ENCODE measurements around the gene TNFRSF19.

TNFRSF19 gene

GRCh38 chr13:23579896-23580683 is 9.9 kb downstream of the TNFRSF19 start:
- Histone ChIP-seq H3K4ac (ENCODE audit: low read depth in 1 of 2, low read length in 2 of 2) (no peak overlapping the region), H4K91ac (ENCODE audit: low read length) (no peak overlapping the region), H3K27me3 (ENCODE audit: control insufficient read depth in 1 of 2, insufficient read depth in 1 of 2, low read length in 2 of 2) (peaks cover 0 to 21% of the 10 kb centered on the region in 2 experiments), H3K9ac (ENCODE audit: low read length) (peak overlapping the region; percentile 57), H2AK5ac (ENCODE audit: low read length, severe bottlenecking) (no peak overlapping the region), H3K4me1 (ENCODE audit: control insufficient read depth, insufficient read depth, low read depth, low read length) (peaks cover 5% of the 10 kb centered on the region), H2BK15ac (ENCODE audit: low read depth, poor library complexity, severe bottlenecking) (no peak overlapping the region), H3K9me3 (ENCODE audit: control insufficient read depth, low read length) (no peaks in the 10 kb centered on the region), H4K8ac (ENCODE audit: low read length) (no peak overlapping the region), H3K4me3 (ENCODE audit: insufficient read depth in 1 of 2, low read depth in 1 of 2, low read length in 2 of 2) (peak overlapping the region; percentile 88 to 91), H2BK120ac (ENCODE audit: low read depth, low read length) (no peak overlapping the region), H3K14ac (ENCODE audit: low read length in 2 of 2) (no peak overlapping the region), H3K23ac (ENCODE audit: low read length in 2 of 2) (no peak overlapping the region), H3K4me2 (ENCODE audit: low read length, poor library complexity, severe bottlenecking) (peak overlapping the region; percentile 84), H2BK12ac (ENCODE audit: low read length in 2 of 2) (no peak overlapping the region), H3K18ac (ENCODE audit: low read depth in 1 of 2, low read length in 2 of 2) (peak overlapping the region in 1 of 2 experiments; percentile 28), H2BK5ac (ENCODE audit: low read depth, low read length, poor library complexity, severe bottlenecking) (no peak overlapping the region), H3K36me3 (ENCODE audit: control insufficient read depth in 1 of 2, insufficient read depth in 2 of 2, low read depth in 1 of 2, low read length in 2 of 2) (no peaks in the 10 kb centered on the region), H2AFZ (ENCODE audit: low read depth, low read length) (peak overlapping the region; percentile 92), H3K27ac (ENCODE audit: low read length, poor library complexity, severe bottlenecking) (no peak overlapping the region), H3K79me1 (replicated peaks; ENCODE audit: low read length, poor library complexity, severe bottlenecking) (peaks cover 5% of the 10 kb centered on the region)
- 16% methylated on average over 21 of the region's 22 CpGs for WGBS
- DNase-seq: peak; percentile 6

GRCh38 chr13:23580684-23581060 is 10.5 kb downstream of the TNFRSF19 start:
- Histone ChIP-seq H4K8ac (ENCODE audit: low read length) (no peak overlapping the region), H2AK5ac (ENCODE audit: low read length, severe bottlenecking) (no peak overlapping the region), H3K4me3 (ENCODE audit: insufficient read depth in 1 of 2, low read depth in 1 of 2, low read length in 2 of 2) (peak overlapping the region in 1 of 2 experiments; percentile 88), H3K18ac (ENCODE audit: low read depth in 1 of 2, low read length in 2 of 2) (no peak overlapping the region), H2AFZ (ENCODE audit: low read depth, low read length) (no peak overlapping the region), H3K23ac (ENCODE audit: low read length in 2 of 2) (no peak overlapping the region), H2BK120ac (ENCODE audit: low read depth, low read length) (no peak overlapping the region), H3K27me3 (ENCODE audit: control insufficient read depth in 1 of 2, insufficient read depth in 1 of 2, low read length in 2 of 2) (peaks cover 0 to 20% of the 10 kb centered on the region in 2 experiments), H3K79me1 (replicated peaks; ENCODE audit: low read length, poor library complexity, severe bottlenecking) (peaks cover 5% of the 10 kb centered on the region), H4K91ac (ENCODE audit: low read length) (no peak overlapping the region), H3K9ac (ENCODE audit: low read length) (peak overlapping the region; percentile 57), H3K4me2 (ENCODE audit: low read length, poor library complexity, severe bottlenecking) (no peak overlapping the region), H3K36me3 (ENCODE audit: control insufficient read depth in 1 of 2, insufficient read depth in 2 of 2, low read depth in 1 of 2, low read length in 2 of 2) (no peaks in the 10 kb centered on the region), H3K4me1 (ENCODE audit: control insufficient read depth, insufficient read depth, low read depth, low read length) (peaks cover 5% of the 10 kb centered on the region), H2BK15ac (ENCODE audit: low read depth, poor library complexity, severe bottlenecking) (no peak overlapping the region), H3K27ac (ENCODE audit: low read length, poor library complexity, severe bottlenecking) (no peak overlapping the region), H3K4ac (ENCODE audit: low read depth in 1 of 2, low read length in 2 of 2) (no peak overlapping the region), H2BK5ac (ENCODE audit: low read depth, low read length, poor library complexity, severe bottlenecking) (no peak overlapping the region), H2BK12ac (ENCODE audit: low read length in 2 of 2) (no peak overlapping the region), H3K9me3 (ENCODE audit: control insufficient read depth, low read length) (no peaks in the 10 kb centered on the region), H3K14ac (ENCODE audit: low read length in 2 of 2) (no peak overlapping the region)
- WGBS: 100% methylated on average over 1 of the region's 1 CpG
- DNase-seq: no peak

GRCh38 chr13:23583491-23583890 is 13.3 kb downstream of the TNFRSF19 start:
- Histone ChIP-seq H3K79me1 (replicated peaks; ENCODE audit: low read length, poor library complexity, severe bottlenecking) (peaks cover 5% of the 10 kb centered on the region), H3K4me2 (ENCODE audit: low read length, poor library complexity, severe bottlenecking) (no peak overlapping the region), H3K9ac (ENCODE audit: low read length) (no peak overlapping the region), H2BK5ac (ENCODE audit: low read depth, low read length, poor library complexity, severe bottlenecking) (no peak overlapping the region), H2AFZ (ENCODE audit: low read depth, low read length) (no peak overlapping the region), H3K23ac (ENCODE audit: low read length in 2 of 2) (no peak overlapping the region), H3K14ac (ENCODE audit: low read length in 2 of 2) (no peak overlapping the region), H3K4me1 (ENCODE audit: control insufficient read depth, insufficient read depth, low read depth, low read length) (peaks cover 3% of the 10 kb centered on the region), H2BK15ac (ENCODE audit: low read depth, poor library complexity, severe bottlenecking) (no peak overlapping the region), H3K4me3 (ENCODE audit: insufficient read depth in 1 of 2, low read depth in 1 of 2, low read length in 2 of 2) (no peak overlapping the region), H4K8ac (ENCODE audit: low read length) (no peak overlapping the region), H3K27me3 (ENCODE audit: control insufficient read depth in 1 of 2, insufficient read depth in 1 of 2, low read length in 2 of 2) (peaks cover 0 to 23% of the 10 kb centered on the region in 2 experiments), H2AK5ac (ENCODE audit: low read length, severe bottlenecking) (no peak overlapping the region), H4K91ac (ENCODE audit: low read length) (no peak overlapping the region), H3K9me3 (ENCODE audit: control insufficient read depth, low read length) (no peaks in the 10 kb centered on the region), H2BK120ac (ENCODE audit: low read depth, low read length) (no peak overlapping the region), H3K4ac (ENCODE audit: low read depth in 1 of 2, low read length in 2 of 2) (no peak overlapping the region), H3K36me3 (ENCODE audit: control insufficient read depth in 1 of 2, insufficient read depth in 2 of 2, low read depth in 1 of 2, low read length in 2 of 2) (no peaks in the 10 kb centered on the region), H3K18ac (ENCODE audit: low read depth in 1 of 2, low read length in 2 of 2) (no peak overlapping the region), H3K27ac (ENCODE audit: low read length, poor library complexity, severe bottlenecking) (no peak overlapping the region), H2BK12ac (ENCODE audit: low read length in 2 of 2) (no peak overlapping the region)
- no peak for DNase-seq

- whole genome bisulfite sequencing: 85% methylated on average over 1 of the region's 2 CpGs
- no peak overlapping the region for H4K91ac ChIP-seq (ENCODE audit: low read length)
Observed at GRCh38 chr13:23584275-23584674, 14.1 kb downstream of the TNFRSF19 start.

More at GRCh38 chr13:23584275-23584674, 14.1 kb downstream of the TNFRSF19 start:
- no peaks in the 10 kb centered on the region for H3K36me3 ChIP-seq (ENCODE audit: control insufficient read depth in 1 of 2, insufficient read depth in 2 of 2, low read depth in 1 of 2, low read length in 2 of 2)
- H3K14ac ChIP-seq (ENCODE audit: low read length in 2 of 2): no peak overlapping the region
- H3K18ac ChIP-seq (ENCODE audit: low read depth in 1 of 2, low read length in 2 of 2): no peak overlapping the region
- H3K9ac ChIP-seq (ENCODE audit: low read length): no peak overlapping the region
- peaks cover 2% of the 10 kb centered on the region for H3K4me1 ChIP-seq (ENCODE audit: control insufficient read depth, insufficient read depth, low read depth, low read length)
- no peak for DNase-seq
- H2AK5ac ChIP-seq (ENCODE audit: low read length, severe bottlenecking): no peak overlapping the region
- H3K27ac ChIP-seq (ENCODE audit: low read length, poor library complexity, severe bottlenecking): no peak overlapping the region
- H4K8ac ChIP-seq (ENCODE audit: low read length): no peak overlapping the region
- no peak overlapping the region for H3K4me3 ChIP-seq (ENCODE audit: insufficient read depth in 1 of 2, low read depth in 1 of 2, low read length in 2 of 2)
- H3K4me2 ChIP-seq (ENCODE audit: low read length, poor library complexity, severe bottlenecking): no peak overlapping the region
- H2BK15ac ChIP-seq (ENCODE audit: low read depth, poor library complexity, severe bottlenecking): no peak overlapping the region
- H3K4ac ChIP-seq (ENCODE audit: low read depth in 1 of 2, low read length in 2 of 2): no peak overlapping the region
- no peak overlapping the region for H2BK120ac ChIP-seq (ENCODE audit: low read depth, low read length)
- H2BK12ac ChIP-seq (ENCODE audit: low read length in 2 of 2): no peak overlapping the region
- no peak overlapping the region for H2AFZ ChIP-seq (ENCODE audit: low read depth, low read length)
- H3K27me3 ChIP-seq (ENCODE audit: control insufficient read depth in 1 of 2, insufficient read depth in 1 of 2, low read length in 2 of 2): peaks cover 0 to 29% of the 10 kb centered on the region in 2 experiments
- H3K23ac ChIP-seq (ENCODE audit: low read length in 2 of 2): no peak overlapping the region
- H2BK5ac ChIP-seq (ENCODE audit: low read depth, low read length, poor library complexity, severe bottlenecking): no peak overlapping the region
- H3K9me3 ChIP-seq (ENCODE audit: control insufficient read depth, low read length): no peaks in the 10 kb centered on the region
- peaks cover 4% of the 10 kb centered on the region for H3K79me1 ChIP-seq (replicated peaks; ENCODE audit: low read length, poor library complexity, severe bottlenecking)

All from mesenchymal stem cell (in vitro differentiated cells and primary cell).